Activated T-helper 1 cell treated with anti-CD3 and anti-CD28 coated beads, Interleukin-2, amount 50 U/mL, for 16 hours (primary cell): Measurements from ENCODE around the gene NDUFC1.
"Not testable (repeated sequence)": the region's sequence is repeated elsewhere in the genome, so short reads cannot be mapped to it uniquely, and the experiment has no call there.

Source experiments
- DNase-seq, 2 donors: peaks; one replicate each; pipeline ENCODE4 v3.0.0-alpha.2; 2020; ENCODE audit warnings: low read depth in 1 of 2, low spot score in 1 of 2

The NDUFC1 gene

DNA sequence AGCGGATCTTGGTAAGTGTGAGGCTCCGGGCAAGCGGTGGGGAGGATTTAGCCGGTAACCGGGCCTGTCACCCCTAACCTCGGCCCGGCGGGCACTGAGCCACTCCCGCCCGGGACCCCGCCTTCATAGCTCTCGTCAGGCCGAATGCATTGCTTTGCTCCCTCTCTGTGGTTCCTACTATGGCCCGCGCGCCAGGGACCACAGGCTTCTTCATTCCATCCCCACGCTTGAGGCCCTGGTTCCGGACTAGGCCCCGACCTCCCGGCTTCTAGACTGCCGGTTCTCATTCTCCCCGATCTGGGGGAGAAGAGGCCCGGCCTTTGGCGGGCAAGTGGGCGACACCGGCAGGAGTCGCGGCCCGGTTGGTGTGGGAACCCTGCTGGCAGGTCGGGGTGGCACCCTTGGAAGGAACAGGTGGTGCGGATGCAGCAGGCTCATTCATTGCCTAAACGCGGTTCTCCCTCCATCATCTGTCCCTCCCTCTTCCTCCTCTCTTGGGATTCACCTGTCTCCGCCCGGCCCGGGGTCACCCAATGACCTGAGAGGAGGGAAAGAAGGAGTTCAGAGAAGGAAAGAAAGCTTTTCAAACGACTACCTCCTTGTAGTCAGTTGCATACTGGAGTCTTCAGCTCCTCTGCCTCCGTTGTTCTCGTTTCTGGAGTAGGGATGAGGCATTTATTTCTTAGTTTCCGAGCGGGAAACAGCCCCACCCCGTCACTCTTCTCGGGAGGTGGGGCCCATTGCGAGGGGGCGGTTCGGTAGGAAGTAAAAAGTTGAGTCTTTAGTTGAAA lies at the start of gene NDUFC1:
Gene NDUFC1, minus strand, starts transcription at position 657 of the 791 bp plus-strand sequence. CDS start 6,679 bp downstream, outside the sequence.
- peak; percentile 32 to 50 for DNase-seq

DNA sequence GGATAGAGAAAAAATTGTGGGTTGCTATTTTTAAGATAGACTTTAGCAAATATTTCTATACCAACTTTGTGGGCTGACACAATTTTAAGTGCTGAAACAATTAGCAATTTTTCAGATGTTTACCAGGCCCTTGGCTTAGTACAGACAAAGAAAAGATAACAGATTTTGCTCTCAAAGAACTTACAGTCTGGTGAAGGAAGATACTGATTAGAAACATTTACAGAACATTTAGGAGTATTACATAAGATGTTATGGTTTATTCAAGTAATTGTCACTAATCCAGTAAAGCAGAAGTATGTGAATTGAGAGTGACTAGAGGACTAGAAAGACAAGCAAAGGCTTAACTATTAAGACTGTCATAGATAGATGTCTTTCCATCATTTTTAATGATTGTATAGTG lies 35.3 kb upstream of the NDUFC1 start:
- DNase-seq = no peak

DNA sequence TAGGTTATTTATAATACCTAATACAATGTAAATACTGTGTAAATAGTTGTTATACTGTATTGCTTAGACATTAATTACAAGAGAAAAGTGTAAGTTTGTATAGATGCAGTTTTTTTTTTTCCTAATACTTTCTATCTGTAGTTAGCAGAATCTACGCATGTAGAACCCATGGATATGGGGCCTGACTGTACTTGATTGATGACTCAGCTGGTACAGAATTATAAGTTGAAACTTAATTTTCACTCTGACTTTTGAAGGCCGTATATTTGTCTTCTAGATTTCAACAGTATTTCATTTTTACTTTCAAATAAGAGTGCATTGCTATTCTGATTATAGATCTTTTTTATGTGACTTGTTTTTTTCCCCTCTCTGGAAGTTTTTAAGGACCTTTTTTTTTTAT lies 30.8 kb upstream of the NDUFC1 start:
- DNase-seq = no peak

DNA sequence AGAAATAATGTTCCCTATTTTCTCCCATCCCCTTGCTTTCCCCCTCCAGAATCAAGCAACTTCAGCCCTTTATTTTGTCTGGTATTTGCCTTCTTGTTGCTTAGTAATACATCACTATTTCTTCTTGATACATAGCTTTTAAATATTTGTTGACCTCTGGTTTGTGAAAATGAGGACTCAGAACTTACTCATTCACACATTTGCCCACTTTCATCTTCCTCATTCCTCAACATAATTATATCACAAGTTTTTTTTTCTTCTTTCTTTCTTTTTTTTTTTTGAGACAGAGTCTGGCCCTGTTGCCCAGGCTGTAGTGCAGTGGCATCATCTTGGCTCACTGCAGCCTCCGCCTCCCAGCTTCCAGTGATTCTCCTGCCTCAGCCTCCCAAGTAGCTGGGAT lies 28.9 kb upstream of the NDUFC1 start:
- no peak for DNase-seq

DNA sequence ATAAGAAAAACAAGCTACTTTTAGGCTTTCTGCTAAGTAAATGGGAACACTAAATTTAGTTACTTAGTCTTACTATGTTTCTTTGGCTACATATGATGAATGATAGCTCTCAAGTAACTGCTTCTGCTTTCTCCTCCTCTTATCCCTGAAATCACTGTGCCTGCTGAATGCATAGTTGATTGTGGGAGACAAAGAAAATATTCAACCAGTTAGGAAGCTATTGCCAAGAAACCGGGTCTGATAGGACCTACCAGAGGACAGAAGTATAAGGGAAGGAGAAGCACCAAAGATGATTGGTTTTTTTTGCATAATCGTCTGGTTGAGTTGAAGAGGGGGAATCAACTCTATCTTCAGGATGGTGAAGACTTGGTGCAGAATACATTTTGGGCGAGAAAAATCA lies 28.0 kb upstream of the NDUFC1 start:
- no peak for DNase-seq

DNA sequence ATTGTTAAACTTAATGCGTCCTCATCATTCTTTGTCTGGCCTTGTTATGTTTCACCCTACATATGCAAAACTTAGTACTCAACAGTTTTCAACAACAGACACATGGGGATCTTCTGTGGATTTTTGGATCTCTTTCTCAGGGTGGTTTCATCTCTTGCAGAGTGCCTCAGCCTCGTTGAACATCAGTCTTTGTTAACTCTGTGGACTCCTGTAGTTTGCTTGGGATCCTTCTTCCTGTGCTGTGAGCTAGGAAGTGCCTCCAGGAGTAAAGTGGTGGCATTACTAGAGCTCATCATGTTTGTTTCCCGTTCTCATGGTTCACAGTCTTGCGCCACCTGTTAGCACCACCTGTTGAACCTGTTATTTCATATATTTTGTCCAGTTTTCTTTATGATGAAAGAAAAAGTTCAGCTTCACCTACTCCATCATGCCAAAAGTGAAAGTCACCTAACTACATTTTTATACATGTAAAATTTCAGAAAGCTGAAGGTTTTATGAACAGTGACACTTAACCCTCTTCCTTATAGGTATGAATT lies 27.5 kb upstream of the NDUFC1 start:
- DNase-seq = no peak

DNA sequence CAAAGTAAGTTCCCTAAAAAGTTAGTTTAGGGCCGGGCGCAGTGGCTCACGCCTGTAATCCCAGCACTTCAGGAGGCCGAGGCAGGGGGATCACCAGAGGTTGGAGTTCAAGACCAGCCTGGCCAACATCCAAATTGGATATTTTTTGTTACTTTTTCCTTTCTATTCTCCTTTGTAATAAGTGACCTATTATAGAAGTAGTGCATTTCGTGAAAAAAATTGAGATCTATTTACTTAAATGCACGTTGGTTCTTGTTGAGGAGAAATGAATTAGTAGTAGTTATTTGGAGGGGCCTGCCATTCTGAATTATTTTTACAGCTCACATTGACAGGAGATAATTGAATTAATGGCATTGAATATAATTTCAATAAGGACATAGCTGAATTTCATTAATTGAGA lies 22.3 kb upstream of the NDUFC1 start:
- no peak for DNase-seq

DNA sequence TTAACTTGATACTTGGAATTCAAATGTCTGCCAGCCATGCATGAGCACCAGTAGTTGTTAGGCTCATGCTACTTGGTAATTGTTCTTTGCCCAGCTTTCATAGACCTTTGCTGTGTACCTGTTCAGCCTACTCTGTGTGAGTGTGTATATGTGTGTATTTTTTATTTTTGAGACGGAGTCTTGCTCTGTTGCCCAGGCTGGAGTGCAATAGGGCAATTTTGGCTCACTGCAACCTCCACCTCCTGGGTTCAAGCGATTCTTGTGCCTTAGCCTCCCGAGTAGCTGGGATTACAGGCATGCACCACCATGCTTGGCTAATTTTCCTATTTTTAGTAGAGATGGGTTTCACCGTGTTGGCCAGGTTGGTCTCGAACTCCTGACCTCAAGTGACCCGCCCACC lies 20.3 kb upstream of the NDUFC1 start:
- not testable (repeated sequence) for DNase-seq

DNA sequence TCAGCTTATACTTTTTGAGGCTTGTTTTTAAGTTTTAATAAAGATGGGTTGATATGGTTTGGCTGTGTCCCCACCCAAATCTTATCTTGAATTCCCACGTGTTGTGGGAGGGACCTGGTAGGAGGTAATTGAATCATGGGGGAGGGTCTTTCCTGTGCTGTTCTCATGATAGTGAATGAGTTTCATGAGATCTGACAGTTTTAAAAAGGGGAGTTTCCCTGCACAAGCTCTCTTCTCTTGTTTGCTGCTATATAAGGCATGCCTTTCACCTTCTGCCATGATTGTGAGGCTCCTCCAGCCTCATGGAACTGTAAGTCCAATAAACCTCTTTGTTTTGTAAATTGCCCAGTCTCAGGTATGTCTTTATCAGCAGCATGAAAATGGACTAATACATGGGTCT lies 19.8 kb upstream of the NDUFC1 start:
- not testable (repeated sequence) for DNase-seq

GRCh38 chr4:139319571-139319970 lies 17.3 kb upstream of the NDUFC1 start:
- DNase-seq = no peak

- no peak for DNase-seq
These were observed 15.4 kb upstream of the NDUFC1 start for GRCh38 chr4:139317635-139318034.

DNA sequence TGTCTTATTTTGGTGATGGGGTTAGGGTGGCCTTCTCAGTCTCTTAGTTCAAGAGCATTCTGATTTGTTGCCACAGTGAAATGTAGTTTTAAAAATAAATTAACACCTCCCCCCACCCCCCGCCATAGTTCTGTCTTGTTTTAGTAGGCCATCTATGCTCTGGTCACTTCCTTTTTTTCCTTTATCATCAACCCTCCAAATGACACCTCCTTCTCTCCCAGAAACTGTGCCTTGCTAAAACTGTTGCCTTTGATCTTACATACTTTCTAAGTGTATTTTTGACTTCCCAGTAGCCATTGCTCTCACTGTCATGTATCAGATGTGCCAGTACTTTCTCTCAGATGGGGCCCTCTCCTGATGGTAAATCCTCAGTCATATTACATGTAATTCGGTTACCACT lies 14.5 kb upstream of the NDUFC1 start:
- no peak for DNase-seq

DNA sequence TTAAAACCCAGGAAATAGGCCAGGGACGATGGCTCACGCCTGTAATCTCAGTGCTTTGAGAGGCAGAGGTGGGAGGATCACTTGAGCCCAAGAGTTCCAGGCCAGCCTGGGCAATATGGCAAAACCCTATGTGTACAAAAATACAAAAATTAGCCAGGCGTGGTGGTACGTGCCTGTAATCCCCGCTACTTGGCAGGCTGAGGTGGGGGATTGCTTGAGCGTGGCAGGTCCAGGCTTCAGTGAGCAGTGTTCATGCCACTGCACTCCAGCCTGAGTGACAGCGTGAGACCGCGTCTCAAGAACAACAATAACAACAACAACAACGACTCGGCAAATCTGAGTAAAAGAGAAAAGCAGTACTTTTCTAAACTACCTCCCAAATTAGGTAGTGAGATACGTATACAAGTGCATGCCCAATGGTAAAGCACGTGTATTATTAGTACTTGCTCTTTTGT lies 13.0 kb upstream of the NDUFC1 start:
- DNase-seq = no peak

DNA sequence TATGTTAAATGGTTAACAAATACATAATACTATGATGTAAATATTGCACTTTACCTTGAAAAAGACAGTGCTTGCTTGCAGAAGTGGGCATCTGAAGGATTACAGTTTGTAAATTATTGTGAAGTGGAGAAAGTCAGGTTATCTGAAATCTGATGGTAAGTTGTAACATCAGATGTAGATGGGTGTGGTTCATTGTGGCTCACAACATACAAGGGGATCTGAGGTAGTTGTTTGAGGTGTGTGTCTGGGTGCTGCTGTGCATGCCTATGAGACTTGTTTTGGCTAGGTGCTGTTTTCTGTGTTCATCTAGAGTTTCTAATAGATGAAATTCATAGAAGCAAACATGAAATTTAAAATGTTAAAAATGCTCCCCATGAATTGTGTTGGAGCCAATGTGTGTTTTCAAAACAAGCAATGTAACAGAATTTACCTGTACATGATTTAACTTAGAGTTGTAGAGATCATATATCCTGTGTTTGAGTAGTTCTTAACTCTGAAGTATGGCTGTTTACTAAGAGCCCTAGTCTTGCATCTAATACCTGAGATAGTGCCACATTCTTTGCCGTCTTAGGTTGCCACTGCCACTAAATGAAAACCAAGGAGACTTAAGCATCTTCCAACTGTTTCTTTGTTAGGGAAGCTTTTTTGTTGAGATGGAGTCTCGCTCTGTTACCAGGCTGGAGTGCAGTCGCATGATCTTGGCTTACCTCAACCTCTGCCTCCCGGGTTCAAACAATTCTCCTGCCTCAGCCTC lies 11.9 kb upstream of the NDUFC1 start:
- DNase-seq = no peak

- DNase-seq = not testable (repeated sequence)
These were observed 11.1 kb upstream of the NDUFC1 start for GRCh38 chr4:139313414-139313813.

GRCh38 chr4:139312552-139313332 lies 10.5 kb upstream of the NDUFC1 start:
- no peak for DNase-seq

- DNase-seq = no peak
These were observed 9.6 kb upstream of the NDUFC1 start for GRCh38 chr4:139311909-139312308.

DNA sequence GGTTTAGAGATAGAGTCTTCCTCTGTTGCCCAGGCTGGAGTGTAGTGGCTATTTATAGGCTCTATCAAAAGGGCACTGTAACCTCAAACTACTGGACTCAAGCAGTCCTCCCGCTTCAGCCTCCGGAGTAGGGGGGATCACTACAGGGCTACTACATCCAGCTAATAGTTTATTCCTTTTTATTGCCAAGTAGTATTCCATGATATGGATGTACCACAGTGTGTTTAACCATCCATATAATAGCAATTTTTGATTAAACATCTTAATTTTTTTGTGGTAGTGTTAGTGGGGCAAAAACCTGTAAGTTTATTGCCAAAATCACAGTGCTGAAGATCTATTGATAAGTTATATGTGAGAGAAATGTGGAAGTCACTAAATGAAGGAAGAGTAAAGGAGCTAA lies 2.6 kb upstream of the NDUFC1 start:
- DNase-seq = no peak

- peak; percentile 91 to 96 for DNase-seq
These were observed 1.0 kb downstream of the NDUFC1 start, which contains the start of gene NAA15 for GRCh38 chr4:139301113-139301820. TSS of gene NAA15 (plus strand) at chr4:139301505. CDS start at chr4:139301778, 273 bp downstream.

DNA sequence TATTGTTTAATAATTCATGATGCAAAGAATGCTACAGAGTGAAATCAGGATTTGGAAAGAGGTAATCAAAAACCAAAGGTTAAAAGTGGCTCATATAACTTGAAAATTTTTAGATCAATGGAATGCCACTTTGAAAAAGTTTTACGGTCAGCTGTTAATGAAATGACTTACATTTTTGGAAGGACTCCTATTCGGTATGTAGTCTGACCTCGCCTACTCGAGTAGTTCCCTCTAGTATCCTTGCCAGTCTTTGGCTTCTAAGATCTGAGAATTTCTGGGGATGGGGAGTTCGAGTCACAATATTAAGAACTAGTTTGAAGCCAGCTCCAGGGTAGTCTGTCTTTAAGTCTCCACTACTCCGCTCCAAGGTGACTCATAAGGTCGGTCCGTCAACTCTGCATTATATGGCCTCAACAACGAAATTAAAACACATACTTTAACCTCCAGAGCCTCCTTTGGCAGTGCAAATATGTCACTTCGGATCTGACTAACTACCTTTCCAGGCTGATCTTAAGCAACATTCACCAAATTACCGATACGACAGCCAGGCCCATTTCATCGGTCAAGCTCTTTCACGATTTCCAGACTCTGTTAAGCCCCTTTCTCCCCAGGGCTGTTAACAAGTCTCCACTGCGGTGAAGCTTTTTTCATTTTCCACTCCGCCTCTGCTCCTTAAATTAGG lies 1.7 kb downstream of the NDUFC1 start:
- DNase-seq = no peak
